Left ventricle myocardium superior (tissue), 1 donor: ENCODE results near the gene RFPL2. TPM values are rescaled to one million over a fixed set of nuclear protein-coding genes. Genes with fewer than 3 reads are reported as not detected.

Experiments
- ATAC-seq: fragments of 200-7000 bp; cut with Tn5 transposase; one replicate; pipeline ENCODE4 v1.9.1; 2020; ENCODE audit warnings: mild to moderate bottlenecking, moderate library complexity
- DNase-seq: peaks from one replicate; pipeline ENCODE4 v3.0.0-alpha.2; 2020
- intact Hi-C: fragments of 100-400 bp; cut with micrococcal nuclease; formaldehyde crosslinking; loops from one replicate; pipeline ENCODE4 v1.11.0; 2022
- long read RNA-seq: library from polyadenylated mRNA; unstranded; transcript quantifications from one replicate; pipeline ENCODE4 v2.0.0, GENCODE V29; 2021
- total RNA-seq: library from RNA; stranded (reverse); fragmentation: NEBNext Ultra II Directional; extraction: Animal tissue kit (Norgen Biotek cat#: 25700); gene quantifications from one replicate; pipeline ENCODE4 v1.2.1, GENCODE V29; 2021
- donor health status: DM: no; HTN: yes; CAD: no; lungs with severe emphysema.

RFPL2 gene
- total RNA-seq, result not detected
- long read RNA-seq, result 0 reads

DNA sequence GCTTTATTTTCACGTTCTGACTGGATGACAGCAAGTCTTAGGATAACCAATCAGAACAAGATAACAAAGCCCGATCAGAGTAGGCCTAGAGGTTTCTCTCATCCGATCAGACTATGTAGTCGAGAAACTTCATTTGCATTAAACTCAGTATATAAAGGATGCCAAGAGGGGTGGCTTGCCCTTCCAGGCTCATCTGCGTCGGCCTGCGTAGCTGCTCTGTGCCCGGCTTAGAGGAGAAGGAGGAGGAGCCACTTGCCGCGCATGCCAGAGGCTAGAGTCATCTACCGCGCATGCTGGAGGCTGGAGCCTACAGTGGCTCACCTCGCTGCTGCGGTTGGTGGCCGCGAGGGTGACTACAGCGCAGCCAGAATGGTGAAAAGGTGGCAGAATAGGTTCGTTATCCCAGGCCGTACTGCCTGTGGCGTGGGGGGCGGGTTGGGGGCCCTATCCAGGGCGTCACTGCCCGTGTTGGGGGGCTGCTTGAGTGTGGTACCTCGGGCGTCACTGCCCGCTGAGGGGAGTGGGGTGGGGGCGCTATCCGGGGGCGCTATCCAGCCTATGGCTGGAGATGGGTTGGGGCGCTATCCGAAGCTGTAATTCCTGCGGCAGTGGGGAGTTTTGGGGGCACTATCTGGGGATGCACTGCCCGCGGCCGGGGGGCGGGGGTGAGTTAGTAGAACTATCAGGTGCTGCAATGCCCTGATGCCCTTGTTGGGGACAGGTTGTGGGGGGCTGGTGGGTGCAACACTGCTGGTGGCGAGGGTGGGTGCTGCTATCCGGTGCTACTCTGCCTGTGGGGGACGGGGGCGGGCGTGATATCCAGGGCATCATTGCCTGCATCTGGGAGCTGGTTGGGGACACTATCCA lies at the start of gene RFPL2:
RFPL2 (minus strand) TSS at position 218 of the 867 bp plus-strand sequence. CDS start 2,622 bp downstream, outside the sequence.
- peak; percentile 67 for ATAC-seq
- peak; percentile 52 for DNase-seq

GRCh38 chr22:32249231-32249630 lies 44.4 kb upstream of the RFPL2 start:
- intact Hi-C loops, result no loop called here
- DNase-seq, result no peak
- ATAC-seq, result no peak

More for the DNA sequence above, at the start of gene RFPL2:
- intact Hi-C loops, result no loop called here

GRCh38 chr22:32248276-32248675 lies 43.4 kb upstream of the RFPL2 start:
- DNase-seq, result no peak
- intact Hi-C loops, result no loop called here
- no peak for ATAC-seq

- ATAC-seq (no peak), DNase-seq (no peak)
- intact Hi-C loops, result no loop called here
Measured at GRCh38 chr22:32246166-32246565, 41.3 kb upstream of the RFPL2 start.

- intact Hi-C loops, result no loop called here
- DNase-seq, result no peak
- ATAC-seq, result no peak
Measured at GRCh38 chr22:32245042-32245441, 40.2 kb upstream of the RFPL2 start.

DNA sequence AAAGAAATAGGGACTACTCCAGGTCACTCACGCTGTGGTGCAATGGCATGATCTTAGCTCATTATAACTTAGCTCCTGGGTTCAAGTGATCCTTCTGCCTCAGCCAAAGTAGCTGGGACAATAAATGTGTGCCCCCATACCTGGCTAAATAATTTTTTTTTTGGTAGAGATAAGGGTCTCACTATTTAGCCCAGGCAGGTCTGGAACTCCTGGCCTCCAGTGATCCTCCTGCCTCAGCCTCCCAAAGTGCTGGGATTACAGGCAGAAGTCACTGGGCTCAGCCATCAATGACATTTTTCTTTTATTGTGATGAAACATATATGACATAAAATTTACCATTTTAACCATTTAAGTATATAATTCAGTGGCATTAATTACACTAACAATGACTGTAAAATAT lies 39.7 kb upstream of the RFPL2 start:
- intact Hi-C loops, result no loop called here
- DNase-seq (no peak), ATAC-seq (no peak)

- DNase-seq (no peak), ATAC-seq (no peak)
- intact Hi-C loops, result no loop called here
Measured at GRCh38 chr22:32240461-32240860, 35.6 kb upstream of the RFPL2 start.

- no peak for DNase-seq
- intact Hi-C loops, result no loop called here
- ATAC-seq, result no peak
Measured at GRCh38 chr22:32237906-32238305, 33.0 kb upstream of the RFPL2 start.

- DNase-seq, result no peak
- intact Hi-C loops, result no loop called here
- no peak for ATAC-seq
Measured at GRCh38 chr22:32236970-32237369, 32.1 kb upstream of the RFPL2 start.

- no peak for ATAC-seq
- no peak for DNase-seq
- intact Hi-C loops, result no loop called here
Measured at GRCh38 chr22:32233091-32233490, 28.2 kb upstream of the RFPL2 start.

- no peak for DNase-seq
- no peak for ATAC-seq
- intact Hi-C loops, result no loop called here
Measured at GRCh38 chr22:32232191-32232830, 27.4 kb upstream of the RFPL2 start.

- intact Hi-C loops, result no loop called here
- ATAC-seq, result no peak
- DNase-seq, result no peak
Measured at GRCh38 chr22:32226326-32227104, 21.6 kb upstream of the RFPL2 start.

DNA sequence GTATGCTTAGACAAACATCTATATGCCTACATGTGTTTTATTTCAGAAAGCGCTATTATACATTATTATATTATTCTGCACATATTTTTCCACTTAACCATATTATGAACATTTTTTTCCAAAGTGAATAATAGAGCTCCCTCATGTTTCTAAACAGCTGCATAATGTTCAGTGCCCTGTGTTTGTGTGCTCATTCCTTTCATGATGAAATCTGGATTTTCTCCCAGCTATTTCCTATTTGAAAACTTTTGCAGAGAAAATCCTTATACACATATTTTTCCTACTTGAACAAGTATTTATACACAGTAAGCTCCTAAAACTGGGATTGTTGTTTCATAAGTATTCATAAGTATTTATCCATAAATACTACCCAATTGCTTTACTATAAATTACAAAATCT lies 18.1 kb upstream of the RFPL2 start:
- DNase-seq, result no peak
- ATAC-seq, result no peak
- intact Hi-C loops, result no loop called here

- intact Hi-C loops, result no loop called here
- ATAC-seq (peak; percentile 26), DNase-seq (no peak)
Measured at GRCh38 chr22:32219026-32219425, 14.2 kb upstream of the RFPL2 start.

GRCh38 chr22:32218470-32218869 lies 13.6 kb upstream of the RFPL2 start:
- intact Hi-C loops, result no loop called here
- no peak for ATAC-seq
- DNase-seq, result no peak

GRCh38 chr22:32217465-32217864 lies 12.6 kb upstream of the RFPL2 start:
- no peak for DNase-seq
- intact Hi-C loops, result no loop called here
- no peak for ATAC-seq

GRCh38 chr22:32216911-32217310 lies 12.0 kb upstream of the RFPL2 start:
- intact Hi-C loops, result no loop called here
- DNase-seq (no peak), ATAC-seq (no peak)

DNA sequence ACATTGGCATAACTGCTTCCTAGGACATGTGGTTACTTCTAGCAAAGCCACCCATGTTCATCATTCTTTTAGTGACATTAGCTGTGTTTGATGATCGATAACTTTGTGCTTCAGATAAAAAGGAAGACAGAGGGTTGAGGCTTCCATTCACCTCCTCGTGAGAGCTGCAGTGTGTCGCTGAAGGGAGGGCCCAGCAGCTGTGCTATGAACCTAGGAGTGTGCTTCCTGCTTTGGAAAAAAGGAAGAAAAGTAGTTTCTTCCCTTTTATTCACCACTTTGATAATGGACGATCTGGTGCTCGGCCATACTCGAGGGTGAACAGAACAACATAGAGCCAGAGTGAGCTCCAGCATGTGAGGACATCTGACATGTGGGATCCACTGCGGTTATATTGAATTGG lies 6.1 kb upstream of the RFPL2 start:
- intact Hi-C loops, result no loop called here
- ATAC-seq (no peak), DNase-seq (no peak)

- intact Hi-C loops, result no loop called here
- ATAC-seq, result no peak
- DNase-seq, result no peak
Measured at GRCh38 chr22:32208681-32209080, 3.8 kb upstream of the RFPL2 start.

DNA sequence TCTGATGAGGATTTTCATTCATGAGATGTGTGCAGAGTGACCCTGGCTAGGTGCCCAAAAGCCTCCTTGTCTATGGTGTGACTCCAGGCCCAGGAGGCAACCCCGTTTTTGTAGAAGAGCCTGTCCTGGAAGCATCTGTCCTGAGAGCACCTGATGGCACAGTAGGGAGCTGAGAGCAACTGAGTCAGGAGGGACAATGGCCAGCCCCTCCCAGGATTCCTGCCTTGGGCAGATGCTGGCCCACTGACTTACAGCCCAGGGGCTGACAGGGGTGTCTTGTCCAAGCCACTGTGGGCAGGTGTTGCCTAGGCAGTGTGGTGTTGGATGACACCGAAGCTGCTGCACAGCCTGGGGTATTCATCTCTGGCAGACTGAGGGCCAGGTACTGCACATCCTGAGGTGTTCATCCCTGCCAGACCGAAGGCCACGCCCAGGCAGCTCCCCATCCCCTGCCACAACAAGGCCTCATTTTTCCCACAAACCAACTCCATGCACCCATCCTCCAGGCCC lies 3.2 kb upstream of the RFPL2 start:
- DNase-seq (no peak), ATAC-seq (no peak)
- intact Hi-C loops, result no loop called here
